HG03139 (cell line): Measurements from ENCODE around the gene ANKUB1.

ENCODE experiments used
- ATAC-seq: cut with Tn5 transposase; IDR thresholded peaks from one replicate; pipeline ENCODE4 v1.9.1; 2021; ENCODE audit not compliant: unreplicated experiment

ANKUB1 gene

GRCh38 chr3:149713730-149714654 lies 78.4 kb downstream of the ANKUB1 start:
- ATAC-seq: no peak
